OCI-LY1 (cell line): ENCODE results near the gene AGRN.

Source experiments
- EZH2 ChIP-seq: fragments of 200-600 bp; sonication (generic), shearing (Covaris generic); IDR thresholded peaks from 2 replicates; pipeline ENCODE4 v1.8.0; 2017; ENCODE audit warnings: borderline replicate concordance, mixed run types, mild to moderate bottlenecking, antibody characterized with exemption, low read length, moderate library complexity, mixed read lengths
- TF ChIP-seq, protein P1 (sequence below): fragments of 200-600 bp; sonication (generic), shearing (Covaris generic); IDR thresholded peaks from 2 replicates; pipeline ENCODE4 v1.5.1; 2017; ENCODE audit warnings: mild to moderate bottlenecking, antibody characterized with exemption, low read length, moderate library complexity, mixed read lengths

DNA sequence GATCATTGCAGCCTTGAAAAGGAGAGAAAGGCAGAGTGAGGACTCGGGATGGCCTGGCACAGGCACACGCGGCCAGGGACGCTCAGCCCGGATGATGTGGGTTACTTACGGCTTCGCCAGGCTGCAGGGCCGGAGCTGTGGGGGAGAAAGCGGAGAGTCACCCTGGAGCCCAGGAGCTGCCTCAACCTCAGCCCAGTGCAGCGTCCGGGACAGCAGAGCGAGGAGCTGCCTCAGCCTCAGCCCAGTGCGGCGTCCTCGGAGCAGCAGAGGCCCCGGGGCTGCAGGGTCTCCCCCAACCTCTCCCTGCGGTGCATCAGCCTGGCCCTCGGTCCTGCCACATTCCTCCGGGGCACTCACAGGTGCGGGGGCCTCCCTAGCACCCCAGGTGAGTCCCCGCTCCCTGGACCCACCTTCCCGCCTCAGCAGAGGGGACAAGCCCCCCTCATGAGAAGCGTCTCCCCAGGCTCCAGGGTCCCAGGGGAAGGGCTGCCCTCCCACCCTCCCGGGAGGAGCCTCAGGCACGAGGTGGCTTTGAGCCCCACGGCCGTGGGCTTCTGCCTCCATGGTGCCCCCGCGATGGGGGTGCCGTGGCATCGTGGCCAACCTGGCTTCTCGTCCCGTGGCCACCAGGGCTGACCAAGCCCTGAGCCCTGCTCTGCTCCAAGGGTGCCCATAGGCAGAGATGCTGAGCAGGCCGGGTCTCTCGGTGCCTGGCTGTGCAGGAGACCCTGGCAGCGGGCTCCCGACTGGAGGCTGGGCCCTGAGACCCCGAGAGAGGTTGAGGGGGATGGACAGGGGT, 64.7 kb downstream of the AGRN start:
- TF ChIP-seq, protein P1, sequence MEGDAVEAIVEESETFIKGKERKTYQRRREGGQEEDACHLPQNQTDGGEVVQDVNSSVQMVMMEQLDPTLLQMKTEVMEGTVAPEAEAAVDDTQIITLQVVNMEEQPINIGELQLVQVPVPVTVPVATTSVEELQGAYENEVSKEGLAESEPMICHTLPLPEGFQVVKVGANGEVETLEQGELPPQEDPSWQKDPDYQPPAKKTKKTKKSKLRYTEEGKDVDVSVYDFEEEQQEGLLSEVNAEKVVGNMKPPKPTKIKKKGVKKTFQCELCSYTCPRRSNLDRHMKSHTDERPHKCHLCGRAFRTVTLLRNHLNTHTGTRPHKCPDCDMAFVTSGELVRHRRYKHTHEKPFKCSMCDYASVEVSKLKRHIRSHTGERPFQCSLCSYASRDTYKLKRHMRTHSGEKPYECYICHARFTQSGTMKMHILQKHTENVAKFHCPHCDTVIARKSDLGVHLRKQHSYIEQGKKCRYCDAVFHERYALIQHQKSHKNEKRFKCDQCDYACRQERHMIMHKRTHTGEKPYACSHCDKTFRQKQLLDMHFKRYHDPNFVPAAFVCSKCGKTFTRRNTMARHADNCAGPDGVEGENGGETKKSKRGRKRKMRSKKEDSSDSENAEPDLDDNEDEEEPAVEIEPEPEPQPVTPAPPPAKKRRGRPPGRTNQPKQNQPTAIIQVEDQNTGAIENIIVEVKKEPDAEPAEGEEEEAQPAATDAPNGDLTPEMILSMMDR = no peak
- no peak for TF ChIP-seq EZH2
